Natural killer cell (primary cell): Measurements from ENCODE around the gene NBEAL2. TPM values are rescaled to one million over a fixed set of nuclear protein-coding genes. Genes with fewer than 3 reads are reported as not detected.
A peak's percentile ranks its signal among the peaks of the same experiment; 100 is the strongest.

Experiments used
- ATAC-seq, 3 donors: fragments of 150-1000 bp in 2 of 3; fragments of 200-7000 bp in 1 of 3; cut with Tn5 transposase; 1 replicate in 1 of 3; 2 replicates in 2 of 3; pipeline ENCODE4 v1.10.0; 2021; ENCODE audit warnings: mild to moderate bottlenecking in 2 of 3, moderate library complexity in 2 of 3
- DNase-seq, 2 donors: peaks; one replicate each; pipeline versions ENCODE4 v3.0.0 to v3.0.0-alpha.2; 2013 to 2021; ENCODE audit warnings: mixed read lengths in 1 of 2
- H3K27ac ChIP-seq: one replicate; pipeline ENCODE4 v1.5.1; 2013; ENCODE audit warnings: mild to moderate bottlenecking, low read length
- H3K27me3 ChIP-seq: one replicate; pipeline ENCODE4 v1.6.1; 2013; ENCODE audit warnings: low read length; ENCODE audit not compliant: control insufficient read depth, insufficient read depth
- H3K36me3 ChIP-seq: one replicate; pipeline ENCODE4 v1.6.1; 2013; ENCODE audit warnings: low read length; ENCODE audit not compliant: control insufficient read depth, insufficient read depth
- H3K4me1 ChIP-seq: one replicate; pipeline ENCODE4 v1.6.1; 2013; ENCODE audit warnings: low read length; ENCODE audit not compliant: control insufficient read depth, insufficient read depth
- H3K4me3 ChIP-seq: one replicate; pipeline ENCODE4 v1.5.1; 2013; ENCODE audit warnings: low read length
- H3K9me3 ChIP-seq: one replicate; pipeline ENCODE4 v1.6.1; 2013; ENCODE audit warnings: low read length; ENCODE audit not compliant: control insufficient read depth, insufficient read depth
- H3K27ac Mint-ChIP-seq, 2 donors: one replicate each; pipeline ENCODE4 v1.8.0; 2022; ENCODE audit warnings: mild to moderate bottlenecking in 2 of 2, mixed read lengths in 2 of 2, moderate library complexity in 1 of 2
- H3K27me3 Mint-ChIP-seq, 2 donors: one replicate each; pipeline ENCODE4 v1.8.0; 2022; ENCODE audit warnings: low read depth in 2 of 2, mixed read lengths in 2 of 2
- H3K36me3 Mint-ChIP-seq: one replicate; pipeline ENCODE4 v1.8.0; 2022; ENCODE audit warnings: mixed read lengths
- H3K4me1 Mint-ChIP-seq, 2 donors: one replicate each; pipeline ENCODE4 v1.8.0; 2022; ENCODE audit warnings: mixed read lengths in 2 of 2
- H3K4me3 Mint-ChIP-seq: one replicate; pipeline ENCODE4 v1.8.0; 2022; ENCODE audit warnings: mild to moderate bottlenecking, moderate library complexity, mixed read lengths
- H3K9me3 Mint-ChIP-seq, 2 donors: one replicate each; pipeline ENCODE4 v1.8.0; 2022; ENCODE audit warnings: mixed read lengths in 2 of 2
- WGBS: methylation state at CpG from one replicate; pipeline ENCODE4 v1.1.7; 2013; ENCODE audit warnings: missing lambda C conversion rate; ENCODE audit not compliant: insufficient coverage; 5-methylcytosine and 5-hydroxymethylcytosine counted together
- intact Hi-C: fragments of 100-400 bp; cut with micrococcal nuclease; formaldehyde crosslinking; loops from one replicate; pipeline ENCODE4 v1.14.2; 2022
- total RNA-seq, 4 donors: library from RNA; stranded (reverse); fragments of 120-200 nt in 1 of 4; gene quantifications; one replicate each; pipeline versions ENCODE4 v1.2.3 to v1.2.4, GENCODE V29; 2013 to 2022
- TF ChIP-seq, protein P1 (sequence below): fragments of 200-600 bp; IDR thresholded peaks from one replicate; pipeline ENCODE4 v1.8.0; 2022; ENCODE audit warnings: antibody characterized with exemption

The NBEAL2 gene
- total RNA-seq, 3 donors from 2014 or later (not counting 1 experiment from before 2014, with no cell fraction given), result 453 to 536 (median 532) TPM

- Histone ChIP-seq H3K27ac (no peak overlapping the region), H3K36me3 (peaks cover 23% of the 10 kb centered on the region), H3K27me3 (no peaks in the 10 kb centered on the region), H3K4me1 (peaks cover 95% of the 10 kb centered on the region), H3K4me3 (no peak overlapping the region), H3K9me3 (no peaks in the 10 kb centered on the region)
- ATAC-seq, result no peak
- peaks cover 87 to 88% of the 10 kb centered on the region in 2 donors for H3K4me1 Mint-ChIP-seq
- intact Hi-C loops, result no loop called here
- DNase-seq, result no peak
- no peaks in the 10 kb centered on the region for H3K9me3 Mint-ChIP-seq
- peak overlapping the region; percentile 76 to 99 for H3K27ac Mint-ChIP-seq
- WGBS, result 90% methylated on average over 12 of the region's 12 CpGs
- H3K27me3 Mint-ChIP-seq, result no peaks in the 10 kb centered on the region
- TF ChIP-seq, protein P1, sequence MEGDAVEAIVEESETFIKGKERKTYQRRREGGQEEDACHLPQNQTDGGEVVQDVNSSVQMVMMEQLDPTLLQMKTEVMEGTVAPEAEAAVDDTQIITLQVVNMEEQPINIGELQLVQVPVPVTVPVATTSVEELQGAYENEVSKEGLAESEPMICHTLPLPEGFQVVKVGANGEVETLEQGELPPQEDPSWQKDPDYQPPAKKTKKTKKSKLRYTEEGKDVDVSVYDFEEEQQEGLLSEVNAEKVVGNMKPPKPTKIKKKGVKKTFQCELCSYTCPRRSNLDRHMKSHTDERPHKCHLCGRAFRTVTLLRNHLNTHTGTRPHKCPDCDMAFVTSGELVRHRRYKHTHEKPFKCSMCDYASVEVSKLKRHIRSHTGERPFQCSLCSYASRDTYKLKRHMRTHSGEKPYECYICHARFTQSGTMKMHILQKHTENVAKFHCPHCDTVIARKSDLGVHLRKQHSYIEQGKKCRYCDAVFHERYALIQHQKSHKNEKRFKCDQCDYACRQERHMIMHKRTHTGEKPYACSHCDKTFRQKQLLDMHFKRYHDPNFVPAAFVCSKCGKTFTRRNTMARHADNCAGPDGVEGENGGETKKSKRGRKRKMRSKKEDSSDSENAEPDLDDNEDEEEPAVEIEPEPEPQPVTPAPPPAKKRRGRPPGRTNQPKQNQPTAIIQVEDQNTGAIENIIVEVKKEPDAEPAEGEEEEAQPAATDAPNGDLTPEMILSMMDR, result no peak
- H3K4me3 Mint-ChIP-seq, result peak overlapping the region; percentile 19
- peaks cover 5% of the 10 kb centered on the region for H3K36me3 Mint-ChIP-seq
Observed at GRCh38 chr3:46942481-46943236, 36.8 kb upstream of the NBEAL2 start.

DNA sequence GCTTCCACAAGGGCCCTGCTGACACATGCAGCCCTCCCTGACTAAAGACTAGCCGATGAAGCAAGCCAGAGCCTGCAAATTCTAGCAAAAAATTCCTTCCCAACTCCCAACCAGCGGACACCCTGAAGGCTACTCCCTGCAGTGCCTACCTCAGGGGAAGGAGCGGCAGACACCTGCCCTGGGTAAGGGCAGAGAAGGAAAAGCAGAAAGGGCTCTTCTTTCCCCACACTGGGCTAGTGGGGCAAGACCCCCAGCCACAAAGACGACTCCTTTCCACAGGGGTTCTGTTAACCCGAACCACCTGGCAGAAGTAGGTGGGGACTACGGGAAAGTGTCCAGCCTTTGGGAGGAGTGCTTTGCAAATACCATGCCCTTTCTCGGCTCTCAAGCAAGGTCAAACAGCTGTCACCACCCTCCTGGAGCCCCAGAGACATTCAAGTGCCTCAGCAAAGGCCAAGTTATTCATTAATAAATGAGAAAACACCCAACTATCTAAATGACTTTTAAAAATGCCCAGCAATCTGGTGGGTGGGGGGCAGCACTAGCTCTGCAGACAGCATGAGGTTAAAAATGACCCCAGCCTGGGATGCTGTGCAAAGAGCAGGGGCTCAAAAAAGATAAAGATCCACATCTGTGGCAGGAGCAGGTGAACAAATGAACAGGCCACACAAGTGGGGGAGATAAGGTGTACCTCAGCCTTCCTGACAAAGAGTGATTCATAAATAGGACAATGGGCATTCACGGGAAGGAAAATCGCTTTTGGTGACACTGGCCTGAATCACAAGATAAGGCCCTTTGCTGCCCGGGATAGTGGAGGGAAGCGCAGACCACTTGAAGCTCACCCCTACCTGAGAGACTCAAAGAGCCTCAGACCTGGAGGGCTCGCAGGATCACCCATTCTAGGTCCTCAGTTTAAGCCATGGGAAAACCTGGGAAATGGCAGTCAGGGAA, 36.0 kb upstream of the NBEAL2 start:
- WGBS, result 89% methylated on average over 12 of the region's 12 CpGs
- H3K4me1 ChIP-seq, result peaks cover 95% of the 10 kb centered on the region
- H3K36me3 Mint-ChIP-seq, result peaks cover 5% of the 10 kb centered on the region
- H3K9me3 ChIP-seq, result no peaks in the 10 kb centered on the region
- H3K4me3 ChIP-seq, result no peak overlapping the region
- H3K9me3 Mint-ChIP-seq, result no peaks in the 10 kb centered on the region
- peak overlapping the region; percentile 28 for H3K4me3 Mint-ChIP-seq
- DNase-seq, result no peak
- peaks cover 87 to 88% of the 10 kb centered on the region in 2 donors for H3K4me1 Mint-ChIP-seq
- TF ChIP-seq, protein P1, result no peak
- intact Hi-C loops, result no loop called here
- H3K27ac Mint-ChIP-seq, result peak overlapping the region; percentile 96 to 99
- H3K27me3 Mint-ChIP-seq, result no peaks in the 10 kb centered on the region
- no peak for ATAC-seq
- no peaks in the 10 kb centered on the region for H3K27me3 ChIP-seq
- H3K27ac ChIP-seq, result peak overlapping the region; percentile 98
- peaks cover 18% of the 10 kb centered on the region for H3K36me3 ChIP-seq

- Histone ChIP-seq H3K27ac (peak overlapping the region; percentile 98), H3K4me3 (no peak overlapping the region), H3K4me1 (peaks cover 95% of the 10 kb centered on the region), H3K27me3 (no peaks in the 10 kb centered on the region), H3K9me3 (no peaks in the 10 kb centered on the region), H3K36me3 (peaks cover 18% of the 10 kb centered on the region)
- intact Hi-C loops, result no loop called here
- DNase-seq, result no peak
- no peak for ATAC-seq
- peak overlapping the region; percentile 96 to 99 for H3K27ac Mint-ChIP-seq
- no peaks in the 10 kb centered on the region for H3K27me3 Mint-ChIP-seq
- no peaks in the 10 kb centered on the region for H3K36me3 Mint-ChIP-seq
- WGBS, result 97% methylated on average over 8 of the region's 8 CpGs
- peak overlapping the region; percentile 92 for H3K4me3 Mint-ChIP-seq
- peaks cover 87 to 88% of the 10 kb centered on the region in 2 donors for H3K4me1 Mint-ChIP-seq
- H3K9me3 Mint-ChIP-seq, result no peaks in the 10 kb centered on the region
- TF ChIP-seq, protein P1, result no peak
Observed at GRCh38 chr3:46944191-46944590, 35.3 kb upstream of the NBEAL2 start.
